Lower lobe of right lung (tissue), 2 donors: ENCODE data around the gene PAH. TPM values are rescaled to one million over a fixed set of nuclear protein-coding genes. Genes with fewer than 3 reads are reported as not detected.

Source experiments
- ATAC-seq, 2 donors: fragments of 200-7000 bp; cut with Tn5 transposase; one replicate each; pipeline ENCODE4 v1.9.1; 2020 to 2022; ENCODE audit warnings: mild to moderate bottlenecking in 2 of 2, moderate library complexity in 2 of 2
- DNase-seq: peaks from one replicate; pipeline ENCODE4 v3.0.0-alpha.2; 2020
- H3K27ac ChIP-seq: fragments of 200-600 bp; one replicate; pipeline ENCODE4 v1.8.0; 2022
- H3K27me3 ChIP-seq: fragments of 200-600 bp; one replicate; pipeline ENCODE4 v1.8.0; 2022; ENCODE audit warnings: low read depth
- H3K36me3 ChIP-seq: fragments of 200-600 bp; one replicate; pipeline ENCODE4 v1.8.0; 2022; ENCODE audit warnings: mild to moderate bottlenecking
- H3K4me1 ChIP-seq: fragments of 200-600 bp; one replicate; pipeline ENCODE4 v1.8.0; 2022
- H3K4me3 ChIP-seq: fragments of 200-600 bp; one replicate; pipeline ENCODE4 v1.8.0; 2022; ENCODE audit warnings: mild to moderate bottlenecking
- H3K9me3 ChIP-seq: fragments of 200-600 bp; one replicate; pipeline ENCODE4 v1.8.0; 2022
- intact Hi-C: fragments of 100-400 bp; cut with DNase I; formaldehyde crosslinking; loops from one replicate; pipeline ENCODE4 v1.11.0; 2022
- total RNA-seq: library from RNA; stranded (reverse); fragmentation: NEBNext Ultra II Directional; extraction: Animal tissue kit (Norgen Biotek cat#: 25700); gene quantifications from one replicate; pipeline ENCODE4 v1.2.1, GENCODE V29; 2021
- TF ChIP-seq, protein P1 (sequence below): fragments of 200-600 bp; IDR thresholded peaks from one replicate; pipeline ENCODE4 v1.8.0; 2022; ENCODE audit warnings: antibody characterized with exemption, mild to moderate bottlenecking
- donor health status: DM: no; HTN: yes; CAD: no; lungs with severe emphysema.

PAH gene
- total RNA-seq, 1 donor from 2014 or later = not detected

DNA sequence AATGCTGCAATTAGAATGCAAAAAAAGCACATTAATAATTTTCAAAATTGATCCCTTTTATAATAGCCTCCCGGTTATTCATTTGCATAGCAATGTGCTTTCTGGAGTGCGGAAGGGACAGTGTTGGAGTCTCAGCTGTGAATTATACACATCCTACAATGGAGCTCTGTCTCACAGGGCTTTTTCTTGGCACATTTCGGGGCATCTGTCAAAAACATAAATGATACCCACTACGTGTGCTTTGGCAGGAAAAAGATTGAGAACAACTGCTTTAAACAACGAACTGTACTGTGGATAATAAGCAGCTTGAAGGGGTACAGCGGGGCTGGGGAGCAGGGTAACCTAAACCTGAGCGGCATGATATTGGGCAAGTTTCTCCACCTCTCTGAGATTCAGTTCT is 123.1 kb downstream of the PAH start:
- Histone ChIP-seq H3K4me3 (no peak overlapping the region), H3K27ac (no peak overlapping the region), H3K4me1 (no peaks in the 10 kb centered on the region), H3K27me3 (no peaks in the 10 kb centered on the region), H3K9me3 (no peaks in the 10 kb centered on the region), H3K36me3 (no peaks in the 10 kb centered on the region)
- ATAC-seq (no peak), DNase-seq (no peak)
- intact Hi-C loops = no loop called here
- TF ChIP-seq, protein P1, sequence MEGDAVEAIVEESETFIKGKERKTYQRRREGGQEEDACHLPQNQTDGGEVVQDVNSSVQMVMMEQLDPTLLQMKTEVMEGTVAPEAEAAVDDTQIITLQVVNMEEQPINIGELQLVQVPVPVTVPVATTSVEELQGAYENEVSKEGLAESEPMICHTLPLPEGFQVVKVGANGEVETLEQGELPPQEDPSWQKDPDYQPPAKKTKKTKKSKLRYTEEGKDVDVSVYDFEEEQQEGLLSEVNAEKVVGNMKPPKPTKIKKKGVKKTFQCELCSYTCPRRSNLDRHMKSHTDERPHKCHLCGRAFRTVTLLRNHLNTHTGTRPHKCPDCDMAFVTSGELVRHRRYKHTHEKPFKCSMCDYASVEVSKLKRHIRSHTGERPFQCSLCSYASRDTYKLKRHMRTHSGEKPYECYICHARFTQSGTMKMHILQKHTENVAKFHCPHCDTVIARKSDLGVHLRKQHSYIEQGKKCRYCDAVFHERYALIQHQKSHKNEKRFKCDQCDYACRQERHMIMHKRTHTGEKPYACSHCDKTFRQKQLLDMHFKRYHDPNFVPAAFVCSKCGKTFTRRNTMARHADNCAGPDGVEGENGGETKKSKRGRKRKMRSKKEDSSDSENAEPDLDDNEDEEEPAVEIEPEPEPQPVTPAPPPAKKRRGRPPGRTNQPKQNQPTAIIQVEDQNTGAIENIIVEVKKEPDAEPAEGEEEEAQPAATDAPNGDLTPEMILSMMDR = no peak

Other genes starting within 250 kb of the PAH start
- 0.15 TPM for gene ASCL1, start 40.4 kb upstream of the PAH start, total RNA-seq